Pancreas (tissue), 10 donors: ENCODE results near the gene NRDC. TPM values are rescaled to one million over a fixed set of nuclear protein-coding genes. Genes with fewer than 3 reads are reported as not detected.

Source experiments
- ATAC-seq, 4 donors: fragments of 200-7000 bp; cut with Tn5 transposase; one replicate each; pipeline versions ENCODE4 v1.8.0 to v1.9.1; 2020; ENCODE audit warnings: mild to moderate bottlenecking in 4 of 4, moderate library complexity in 4 of 4
- DNase-seq, 6 donors: peaks; one replicate each; pipeline ENCODE4 v3.0.0-alpha.2; 2020
- FAIRE-seq: peaks from 2 replicates; lab custom pipeline; 2012; peaks lifted over from hg19 to GRCh38; lab: Jason Lieb, UNC
- H3K27ac ChIP-seq, 4 donors: fragments of 200-600 bp; sonication (generic); 1 replicate in 3 of 4; 2 replicates in 1 of 4; pipeline versions ENCODE4 v1.5.0 to v1.8.0; 2020
- H3K27me3 ChIP-seq, 4 donors: fragments of 200-600 bp; one replicate each; pipeline ENCODE4 v1.8.0; 2021
- H3K36me3 ChIP-seq, 3 donors: fragments of 200-600 bp; sonication (generic) in 1 of 3; one replicate each; pipeline versions ENCODE4 v1.5.0 to v1.8.0; 2020 to 2021
- H3K4me1 ChIP-seq, 3 donors: fragments of 200-600 bp; one replicate each; pipeline ENCODE4 v1.8.0; 2021
- H3K4me3 ChIP-seq, 4 donors: fragments of 200-600 bp; sonication (generic) in 2 of 4; one replicate each; pipeline versions ENCODE4 v1.5.0 to v1.8.0; 2020 to 2021
- H3K9me3 ChIP-seq, 4 donors: fragments of 200-600 bp; one replicate each; pipeline ENCODE4 v1.8.0; 2021
- CTCF ChIP-seq, 4 donors: fragments of 200-600 bp; sonication (generic) in 3 of 4; IDR thresholded peaks; one replicate each; pipeline versions ENCODE4 v1.5.0 to v1.8.0; 2021; ENCODE audit warnings: antibody characterized with exemption in 4 of 4
- WGBS, 2 donors: extraction: QIAGEN DNeasy Blood & Tissue Kit; methylation state at CpG; one replicate each; pipeline ENCODE4 v1.1.7; 2013; 5-methylcytosine and 5-hydroxymethylcytosine counted together
- intact Hi-C, 3 donors: fragments of 100-400 bp; cut with DNase I; formaldehyde crosslinking; loops; one replicate each; pipeline versions ENCODE4 v1.11.1 to v1.14.2; 2022
- polyA plus RNA-seq, 2 donors: library from polyadenylated mRNA; stranded (reverse); fragments of 200-250 nt; gene quantifications; one replicate each; pipeline ENCODE4 v1.2.3, GENCODE V29; 2013
- total RNA-seq, 6 donors: library from RNA; stranded (reverse); fragmentation: NEBNext Ultra II Directional in 4 of 6; extraction: Animal tissue kit (Norgen Biotek cat#: 25700) in 4 of 6; gene quantifications; one replicate each; pipeline versions ENCODE4 v1.2.1 to v1.2.4, GENCODE V29; 2021 to 2023
- donor health status: healthy with polysubstance abuse.
- donor health status: DM: no; HTN: no; CAD: no; lungs with moderate emphysema.
- donor health status: DM: no; HTN: no; CAD: no.
- donor health status: control.
- donor health status: control.
- donor health status: Bipolar disorder and iron deficiency.
- donor health status: DM: yes; HTN: yes; CAD: no.
- donor health status: DM: no; HTN: no; CAD: no.
- donor health status: DM: no; HTN: no; CAD: no.
- donor health status: DM: yes; HTN: yes; CAD: no.

The NRDC gene
- total and polyA plus RNA-seq, 8 donors: 56.1 to 85.6 (median 67.5) TPM

- Histone ChIP-seq H3K36me3 (peaks cover 0 to 34% (median 4%) of the 10 kb centered on the region in 3 donors), H3K9me3 (no peaks in the 10 kb centered on the region), H3K27ac (no peak overlapping the region), H3K4me3 (no peak overlapping the region), H3K27me3 (no peaks in the 10 kb centered on the region), H3K4me1 (no peaks in the 10 kb centered on the region)
- ATAC-seq: no peak
- DNase-seq: no peak
- 97 to 100% methylated on average over 1 of the region's 1 CpG for WGBS, 2 donors
- intact Hi-C loops: no loop called here
- no peak for FAIRE-seq
- TF ChIP-seq CTCF (IDR thresholded peaks at IDR 0.05): no peak
Observed at GRCh38 chr1:51750729-51751128, 127.8 kb downstream of the NRDC start.

- ATAC-seq (no peak), FAIRE-seq (no peak), DNase-seq (no peak)
- no peaks in the 10 kb centered on the region for H3K9me3 ChIP-seq
- peaks cover 0 to 29% (median 4%) of the 10 kb centered on the region in 3 donors for H3K36me3 ChIP-seq
- H3K4me1 ChIP-seq: peaks cover 0 to 2% (median 0%) of the 10 kb centered on the region in 3 donors
- H3K4me3 ChIP-seq: no peak overlapping the region
- no peaks in the 10 kb centered on the region for H3K27me3 ChIP-seq
- intact Hi-C loops: no loop called here
- TF ChIP-seq CTCF (IDR thresholded peaks at IDR 0.05): no peak
- H3K27ac ChIP-seq: no peak overlapping the region
- WGBS, 2 donors: 90 to 96% methylated on average over 3 of the region's 3 CpGs
Observed at GRCh38 chr1:51750218-51750617, 128.3 kb downstream of the NRDC start.

DNA sequence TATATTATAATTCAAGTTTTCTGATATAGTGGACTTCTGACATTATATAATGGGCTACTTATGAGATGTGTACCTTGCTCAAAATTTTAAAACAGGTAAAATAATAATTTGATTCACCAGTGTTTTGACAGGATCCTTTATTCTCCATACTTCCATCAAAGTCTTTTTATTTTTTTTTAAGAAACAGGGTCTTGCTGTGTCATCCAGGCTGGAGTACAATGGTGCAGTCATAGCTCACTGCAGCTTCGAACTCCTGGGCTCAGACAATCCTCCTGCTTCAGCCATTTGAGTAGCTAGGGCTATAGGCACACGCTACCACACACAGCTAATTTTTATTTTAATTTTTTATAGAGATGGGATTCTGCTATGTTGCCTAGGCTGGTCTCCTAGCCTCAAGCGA is 129.4 kb downstream of the NRDC start:
- no peak for ATAC-seq
- no peak for FAIRE-seq
- no peak for DNase-seq
- 98 to 99% methylated on average over 3 of the region's 3 CpGs for WGBS, 2 donors
- Histone ChIP-seq H3K27ac (no peak overlapping the region), H3K27me3 (no peaks in the 10 kb centered on the region), H3K4me3 (no peak overlapping the region), H3K4me1 (peaks cover 0 to 4% (median 0%) of the 10 kb centered on the region in 3 donors), H3K36me3 (peaks cover 0 to 24% (median 4%) of the 10 kb centered on the region in 3 donors), H3K9me3 (no peaks in the 10 kb centered on the region)
- TF ChIP-seq CTCF (IDR thresholded peaks at IDR 0.05): no peak
- intact Hi-C loops: no loop called here

- Histone ChIP-seq H3K27ac (no peak overlapping the region), H3K27me3 (no peaks in the 10 kb centered on the region), H3K9me3 (no peaks in the 10 kb centered on the region), H3K4me1 (peaks cover 0 to 8% (median 7%) of the 10 kb centered on the region in 3 donors), H3K36me3 (peaks cover 0 to 8% (median 0%) of the 10 kb centered on the region in 3 donors), H3K4me3 (no peak overlapping the region)
- no peak for TF ChIP-seq CTCF (IDR thresholded peaks at IDR 0.05)
- FAIRE-seq (no peak), DNase-seq (no peak), ATAC-seq (no peak)
- intact Hi-C loops: no loop called here
Observed at GRCh38 chr1:51745304-51745570, 133.3 kb downstream of the NRDC start.

DNA sequence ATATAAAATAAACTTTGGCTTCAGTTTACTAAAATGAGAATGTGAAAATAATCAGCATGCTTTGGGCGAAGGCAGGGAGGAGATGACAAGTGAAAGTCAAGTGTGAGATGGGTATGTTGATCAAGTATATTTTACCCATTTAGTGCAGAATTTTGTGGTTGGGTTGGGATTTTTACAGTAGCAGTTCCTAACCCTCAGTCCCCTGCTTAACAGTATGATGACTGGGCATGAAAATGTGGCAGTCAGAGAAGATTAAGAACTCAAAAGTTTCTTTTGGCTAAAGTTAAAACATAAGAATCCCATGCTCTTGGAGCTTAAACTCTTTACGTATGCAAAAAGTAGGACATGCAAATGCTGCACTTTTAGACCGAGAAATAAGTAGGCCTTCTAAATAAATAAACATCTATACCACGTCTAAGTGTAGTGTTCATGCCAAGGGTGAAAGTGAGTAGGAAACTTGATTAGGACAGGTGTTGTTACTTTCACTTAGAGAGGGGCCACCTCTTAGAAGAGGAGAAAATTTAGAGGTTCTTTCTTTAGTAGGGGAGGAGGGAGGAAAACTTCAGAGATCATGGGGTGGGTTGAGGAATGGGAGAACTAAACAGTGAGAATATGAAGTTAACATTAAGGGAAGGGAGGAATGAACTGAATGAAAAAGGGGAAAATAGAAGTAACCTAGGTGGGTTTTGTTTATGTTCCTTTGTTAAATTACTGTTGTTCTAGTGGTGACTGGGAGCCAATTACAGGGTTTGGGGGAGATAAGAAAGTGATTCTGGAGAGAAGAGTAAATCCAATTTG is 133.8 kb downstream of the NRDC start:
- Histone ChIP-seq H3K36me3 (peaks cover 0 to 8% (median 0%) of the 10 kb centered on the region in 3 donors), H3K4me3 (no peak overlapping the region), H3K9me3 (no peaks in the 10 kb centered on the region), H3K27me3 (no peaks in the 10 kb centered on the region), H3K4me1 (peaks cover 0 to 13% (median 11%) of the 10 kb centered on the region in 3 donors), H3K27ac (no peak overlapping the region)
- WGBS, 2 donors: 74 to 80% methylated on average over 4 of the region's 4 CpGs
- FAIRE-seq (no peak), ATAC-seq (no peak), DNase-seq (no peak)
- intact Hi-C loops: no loop called here
- no peak for TF ChIP-seq CTCF (IDR thresholded peaks at IDR 0.05)
